BJ (cell line): ENCODE results near the gene KCNG2. TPM values are rescaled to one million over a fixed set of nuclear protein-coding genes. Genes with fewer than 3 reads are reported as not detected.

ENCODE experiments used
- CTCF ChIA-PET: fragments of 350-600 bp; formaldehyde crosslinking; extraction: SDS; loops from one replicate; lab custom pipeline; 2021; ENCODE audit warnings: antibody characterized with exemption, inconsistent platforms; lab: Yijun Ruan, JAX
- POLR2A ChIA-PET: fragments of 300-600 bp; sonication (Branson Sonifier 250); formaldehyde crosslinking; extraction: SDS; loops from one replicate; lab custom pipeline; 2021; ENCODE audit warnings: antibody characterized with exemption; lab: Charles Lee
- DNase-seq: peaks from one replicate; pipeline ENCODE4 v3.0.0-alpha.2; 2011; ENCODE audit warnings: low read depth
- H3K27me3 ChIP-seq: 2 replicates; pipeline ENCODE4 v1.6.0; 2011; ENCODE audit warnings: low read length; ENCODE audit not compliant: control insufficient read depth, insufficient read depth
- H3K36me3 ChIP-seq: 2 replicates; pipeline ENCODE4 v1.5.1; 2011; ENCODE audit warnings: low read length; ENCODE audit not compliant: control insufficient read depth, insufficient read depth
- H3K4me3 ChIP-seq: 2 replicates; pipeline ENCODE4 v1.5.1; 2011; ENCODE audit warnings: low read depth, mild to moderate bottlenecking, control low read depth, low read length
- CTCF ChIP-seq: IDR thresholded peaks from 2 replicates; pipeline ENCODE4 v1.5.1; 2011; ENCODE audit warnings: low read depth, mild to moderate bottlenecking, control low read depth, inconsistent platforms, low read length, moderate library complexity; ENCODE audit not compliant: insufficient read depth
- polyA plus RNA-seq: library from polyadenylated mRNA; depleted of rRNA; stranded (reverse); fragments of >200 nt; gene quantifications from 2 replicates; pipeline ENCODE4 v1.2.3, GENCODE V29; 2011

Gene KCNG2
- polyA plus RNA-seq, 1 experiment = not detected

- no peak for DNase-seq
- TF ChIP-seq CTCF = no peak
- no peaks in the 10 kb centered on the region for H3K36me3 ChIP-seq
- H3K27me3 ChIP-seq = no peaks in the 10 kb centered on the region
- ChIA-PET POLR2A (interaction anchor here (0.8 to 1.0 kb wide), 2 partner anchors 65 to 305 kb away, joined by 3 to 8 read pairs; no protein-coding TSS in a partner anchor), CTCF (interaction anchor here (0.6 kb wide), 1 partner anchor 1076 kb away, joined by 3 read pairs; no protein-coding TSS in a partner anchor)
- H3K4me3 ChIP-seq = no peak overlapping the region
These were observed 59.4 kb downstream of the KCNG2 start for GRCh38 chr18:79857082-79857671.

- ChIA-PET POLR2A (no interaction called here), CTCF (interaction anchor here (0.6 to 0.7 kb wide), 2 partner anchors 8 to 298 kb away, joined by 3 read pairs; no protein-coding TSS in a partner anchor)
- Histone ChIP-seq H3K27me3 (no peaks in the 10 kb centered on the region), H3K36me3 (no peaks in the 10 kb centered on the region), H3K4me3 (no peak overlapping the region)
- TF ChIP-seq CTCF = no peak
- no peak for DNase-seq
These were observed 61.6 kb downstream of the KCNG2 start for GRCh38 chr18:79859314-79859713.

- Histone ChIP-seq H3K4me3 (no peak overlapping the region), H3K36me3 (no peaks in the 10 kb centered on the region), H3K27me3 (no peaks in the 10 kb centered on the region)
- ChIA-PET CTCF (interaction anchor here (1.1 kb wide), 1 partner anchor 8 kb away, joined by 3 read pairs; no protein-coding TSS in a partner anchor), POLR2A (no interaction called here)
- DNase-seq = no peak
- no peak for TF ChIP-seq CTCF
These were observed 63.9 kb downstream of the KCNG2 start for GRCh38 chr18:79861687-79862086.

- H3K36me3 ChIP-seq = no peaks in the 10 kb centered on the region
- no peak for TF ChIP-seq CTCF
- H3K4me3 ChIP-seq = no peak overlapping the region
- ChIA-PET CTCF (no interaction called here), POLR2A (no interaction called here)
- DNase-seq = no peak
- H3K27me3 ChIP-seq = no peaks in the 10 kb centered on the region
These were observed 64.8 kb downstream of the KCNG2 start for GRCh38 chr18:79862562-79862961.

- no peak for TF ChIP-seq CTCF
- H3K4me3 ChIP-seq = no peak overlapping the region
- no peaks in the 10 kb centered on the region for H3K27me3 ChIP-seq
- H3K36me3 ChIP-seq = no peaks in the 10 kb centered on the region
- ChIA-PET POLR2A (no interaction called here), CTCF (no interaction called here)
- DNase-seq = no peak
These were observed 65.6 kb downstream of the KCNG2 start for GRCh38 chr18:79863161-79864005.
